Endothelial cell of umbilical vein (primary cell): Measurements from ENCODE around the gene FOXO1. TPM values are rescaled to one million over a fixed set of nuclear protein-coding genes. Genes with fewer than 3 reads are reported as not detected.

Experiments used
- BruUV-seq: library from RNA; stranded (reverse); fragments of 400-500 nt; replicated peaks from 2 replicates; lab custom pipeline; 2021; lab: Mats Ljungman, UMichigan
- CTCF ChIA-PET: fragments of 300-600, 350-600 bp; sonication (Branson Sonifier 250); formaldehyde crosslinking; loops from one replicate; lab custom pipeline; 2021; ENCODE audit warnings: antibody characterized with exemption, inconsistent platforms; lab: Charles Lee
- POLR2A ChIA-PET: fragments of 300-600, 350-600 bp; sonication (Branson Sonifier 250); formaldehyde crosslinking; loops from one replicate; lab custom pipeline; 2021; ENCODE audit warnings: antibody characterized with exemption, inconsistent platforms; lab: Charles Lee
- DNase-seq: peaks from one replicate; pipeline ENCODE4 v3.0.0-alpha.2; 2011; ENCODE audit warnings: low read depth, low spot score
- FAIRE-seq: peaks from 2 replicates; lab custom pipeline; 2011; peaks lifted over from hg19 to GRCh38; lab: Jason Lieb, UNC
- H2AFZ ChIP-seq: 2 replicates; pipeline ENCODE4 v1.6.0; 2012; ENCODE audit warnings: low read depth, low read length, control low read depth, inconsistent platforms
- H3K27ac ChIP-seq: 2 replicates; pipeline ENCODE4 v1.5.1; 2011; ENCODE audit warnings: low read depth, mild to moderate bottlenecking, control low read depth, low read length, moderate library complexity; ENCODE audit not compliant: insufficient read depth
- H3K27me3 ChIP-seq, 2 experiments: 2 replicates each; pipeline versions ENCODE4 v1.6.0 to v1.6.1; 2011; ENCODE audit warnings: low read length in 2 of 2, mixed read lengths in 1 of 2; ENCODE audit not compliant: control insufficient read depth in 2 of 2, insufficient read depth in 2 of 2
- H3K36me3 ChIP-seq, 2 experiments: 2 replicates in 1 of 2; 3 replicates in 1 of 2; pipeline ENCODE4 v1.5.1; 2011; ENCODE audit warnings: low read length in 2 of 2, mild to moderate bottlenecking in 1 of 2, moderate library complexity in 1 of 2; ENCODE audit not compliant: control insufficient read depth in 2 of 2, insufficient read depth in 2 of 2; ENCODE audit errors: extremely low read depth in 1 of 2
- H3K4me1 ChIP-seq: 3 replicates; pipeline ENCODE4 v1.5.1; 2011; ENCODE audit warnings: mild to moderate bottlenecking, low read length; ENCODE audit not compliant: control insufficient read depth, insufficient read depth; ENCODE audit errors: extremely low read depth
- H3K4me2 ChIP-seq: 2 replicates; pipeline ENCODE4 v1.6.1; 2011; ENCODE audit warnings: low read length, control low read depth, mixed read lengths; ENCODE audit not compliant: insufficient read depth
- H3K4me3 ChIP-seq, 3 experiments: fragments of 200-600 bp in 1 of 3; sonication (generic), shearing (Covaris generic) in 1 of 3; replicated peaks in 1 of 3; 2 replicates each; pipeline ENCODE4 v1.5.1; 2011 to 2016; ENCODE audit warnings: control low read depth in 3 of 3, low read length in 3 of 3, mild to moderate bottlenecking in 2 of 3, inconsistent platforms in 1 of 3, low read depth in 1 of 3, moderate library complexity in 1 of 3; ENCODE audit not compliant: insufficient read depth in 1 of 3
- H3K79me2 ChIP-seq: 2 replicates; pipeline ENCODE4 v1.6.0; 2012; ENCODE audit warnings: low read length, inconsistent platforms; ENCODE audit not compliant: control insufficient read depth, insufficient read depth
- H3K9ac ChIP-seq: replicated peaks from 2 replicates; pipeline ENCODE3; 2011; ENCODE audit warnings: low read length, control low read depth; ENCODE audit not compliant: insufficient read depth; ENCODE audit errors: extremely low read depth
- H3K9me1 ChIP-seq: replicated peaks from 3 replicates; pipeline ENCODE4 v1.6.0; 2011; ENCODE audit warnings: mild to moderate bottlenecking, low read length; ENCODE audit not compliant: control insufficient read depth, insufficient read depth; ENCODE audit errors: extremely low read depth
- H3K9me3 ChIP-seq: replicated peaks from 2 replicates; pipeline ENCODE4 v1.5.1; 2012; ENCODE audit warnings: low read length, inconsistent platforms; ENCODE audit not compliant: control insufficient read depth, insufficient read depth
- H4K20me1 ChIP-seq: replicated peaks from 2 replicates; pipeline ENCODE3; 2011; ENCODE audit warnings: mild to moderate bottlenecking, low read length; ENCODE audit not compliant: control insufficient read depth, insufficient read depth; ENCODE audit errors: extremely low read depth
- CTCF ChIP-seq, 2 donors: IDR thresholded peaks; 1 replicate in 1 of 2; 2 replicates in 1 of 2; pipeline ENCODE4 v1.5.1; 2011; ENCODE audit warnings: low read length in 2 of 2, mild to moderate bottlenecking in 2 of 2, moderate library complexity in 2 of 2, control low read depth in 1 of 2, inconsistent platforms in 1 of 2, low read depth in 1 of 2; ENCODE audit not compliant: insufficient read depth in 1 of 2; ENCODE audit errors: extremely low read depth in 1 of 2
- EZH2 ChIP-seq: IDR thresholded peaks from 2 replicates; pipeline ENCODE4 v1.6.1; 2012; ENCODE audit warnings: borderline replicate concordance, low read depth, mild to moderate bottlenecking, moderate library complexity, low read length, inconsistent platforms; ENCODE audit not compliant: severe bottlenecking
- FOS ChIP-seq: IDR thresholded peaks from 2 replicates; pipeline ENCODE4 v1.6.1; 2011; ENCODE audit warnings: mild to moderate bottlenecking, low read length, moderate library complexity, borderline replicate concordance; ENCODE audit not compliant: insufficient read depth
- GATA2 ChIP-seq: IDR thresholded peaks from 2 replicates; pipeline ENCODE4 v1.7.0; 2011; ENCODE audit warnings: low read depth, mild to moderate bottlenecking, moderate library complexity, mixed read lengths, low read length; ENCODE audit not compliant: insufficient read length, insufficient read depth
- JUN ChIP-seq: IDR thresholded peaks from 2 replicates; pipeline ENCODE4 v1.6.1; 2011; ENCODE audit warnings: borderline replicate concordance, low read depth; ENCODE audit not compliant: insufficient read length, insufficient read depth
- MAX ChIP-seq: IDR thresholded peaks from 2 replicates; pipeline ENCODE4 v1.6.1; 2011; ENCODE audit not compliant: insufficient read depth, insufficient read length
- MYC ChIP-seq: IDR thresholded peaks from one replicate; pipeline ENCODE4 v1.6.1; 2011; ENCODE audit warnings: mild to moderate bottlenecking, low read depth, low read length
- POLR2A ChIP-seq: IDR thresholded peaks from 2 replicates; pipeline ENCODE4 v1.6.1; 2012; ENCODE audit warnings: low read depth, mild to moderate bottlenecking, control low read depth, low read length
- POLR2AphosphoS5 ChIP-seq: IDR thresholded peaks from 2 replicates; pipeline ENCODE4 v1.6.1; 2012; ENCODE audit warnings: low read depth, mild to moderate bottlenecking, control low read depth, low read length, moderate library complexity; ENCODE audit not compliant: insufficient read depth
- dilution Hi-C: fragments of 300-500 bp; cut with MboI; formaldehyde crosslinking; loops from one replicate; pipeline ENCODE4 v1.15.0; 2019; ENCODE audit warnings: low sequenced_read_pairs; ENCODE audit not compliant: extremely low pct_ligation_motif_present
- intact Hi-C: fragments of 100-400 bp; cut with micrococcal nuclease; formaldehyde crosslinking; loops from one replicate; pipeline ENCODE4 v1.10.0; 2022
- polyA plus RNA-seq, 4 experiments: library from polyadenylated mRNA; depleted of rRNA in 3 of 4; stranded (reverse) in 3 of 4; unstranded in 1 of 4; fragments of >200 nt; gene quantifications; 2 replicates each; pipeline versions ENCODE4 v1.2.1 to v1.2.3, GENCODE V29; 2011 to 2012; ENCODE audit warnings: missing spikeins in 1 of 4
- total RNA-seq: library from RNA; stranded (reverse); gene quantifications from 2 replicates; pipeline ENCODE4 v1.2.3, GENCODE V29; 2021

Gene FOXO1
- total and polyA plus RNA-seq, 2 donors (not counting 3 experiments of a cell fraction or from before 2014, with no cell fraction given), result 44.7 to 48.5 TPM

GRCh38 chr13:40672765-40673397, 6.4 kb upstream of the FOXO1 start:
- intact Hi-C loops, result loop anchor here (2.0 kb wide), 1 partner anchor 778 kb away; no protein-coding TSS in a partner anchor

GRCh38 chr13:40671956-40672764, 5.7 kb upstream of the FOXO1 start:
- peak overlapping the region; percentile 14 for H3K27ac ChIP-seq
- POLR2A ChIA-PET, result no interaction called here
- DNase-seq, result peak; percentile 90

More at GRCh38 chr13:40672765-40673397, 6.4 kb upstream of the FOXO1 start:
- Histone ChIP-seq H3K4me2 (peak overlapping the region; percentile 10), H3K36me3 (no peaks in the 10 kb centered on the region), H4K20me1 (no peaks in the 10 kb centered on the region), H3K27ac (peak overlapping the region; percentile 14), H3K9ac (no peak overlapping the region), H3K4me3 (no peak overlapping the region), H3K4me1 (peaks cover 16% of the 10 kb centered on the region), H2AFZ (no peak overlapping the region), H3K9me3 (no peaks in the 10 kb centered on the region), H3K79me2 (no peaks in the 10 kb centered on the region), H3K9me1 (no peaks in the 10 kb centered on the region), H3K27me3 (no peaks in the 10 kb centered on the region)
- dilution Hi-C loops, result no loop called here
- no TSS peak for BruUV-seq
- TF ChIP-seq JUN (no peak), MYC (no peak), EZH2 (no peak), POLR2AphosphoS5 (no peak), FOS (no peak), MAX (no peak)
- DNase-seq (no peak), FAIRE-seq (no peak)
- ChIA-PET POLR2A (no interaction called here), CTCF (interaction anchor here (0.8 to 1.8 kb wide), 7 partner anchors 9 to 895 kb away, joined by 3 to 14 read pairs (median 4); no protein-coding TSS in a partner anchor)

More at GRCh38 chr13:40671956-40672764, 5.7 kb upstream of the FOXO1 start:
- intact Hi-C loops, result loop anchor here (2.0 kb wide), 1 partner anchor 777 kb away; no protein-coding TSS in a partner anchor
- no peaks in the 10 kb centered on the region for H3K36me3 ChIP-seq
- no peak overlapping the region for H3K9ac ChIP-seq
- peaks cover 20% of the 10 kb centered on the region for H3K4me1 ChIP-seq
- no peaks in the 10 kb centered on the region for H3K9me1 ChIP-seq
- CTCF ChIA-PET, result interaction anchor here (0.8 to 1.8 kb wide), 5 partner anchors 10 to 895 kb away, joined by 3 to 14 read pairs (median 4); no protein-coding TSS in a partner anchor
- BruUV-seq, result no TSS peak
- H3K4me3 ChIP-seq, result no peak overlapping the region
- H3K9me3 ChIP-seq, result no peaks in the 10 kb centered on the region
- no peaks in the 10 kb centered on the region for H4K20me1 ChIP-seq
- FAIRE-seq, result peak; percentile 78
- no peak overlapping the region for H2AFZ ChIP-seq
- TF ChIP-seq GATA2 (peak; percentile 66), FOS (peak; percentile 71), CTCF (IDR thresholded peaks at IDR 0.05; ENCODE audit: extremely low read depth in 1 of 2, insufficient read depth in 1 of 2, low read depth in 1 of 2, low read length in 2 of 2) (no peak), POLR2AphosphoS5 (no peak), POLR2A (no peak), JUN (no peak), MYC (no peak), MAX (no peak), EZH2 (no peak)
- H3K27me3 ChIP-seq, result no peaks in the 10 kb centered on the region
- H3K79me2 ChIP-seq, result no peaks in the 10 kb centered on the region
- dilution Hi-C loops, result no loop called here
- peak overlapping the region; percentile 10 for H3K4me2 ChIP-seq
